ENCODE data around the gene ATP8B2.
"Not testable (repeated sequence)": the region's sequence is repeated elsewhere in the genome, so short reads cannot be mapped to it uniquely, and the experiment has no call there.

Gene ATP8B2

DNA sequence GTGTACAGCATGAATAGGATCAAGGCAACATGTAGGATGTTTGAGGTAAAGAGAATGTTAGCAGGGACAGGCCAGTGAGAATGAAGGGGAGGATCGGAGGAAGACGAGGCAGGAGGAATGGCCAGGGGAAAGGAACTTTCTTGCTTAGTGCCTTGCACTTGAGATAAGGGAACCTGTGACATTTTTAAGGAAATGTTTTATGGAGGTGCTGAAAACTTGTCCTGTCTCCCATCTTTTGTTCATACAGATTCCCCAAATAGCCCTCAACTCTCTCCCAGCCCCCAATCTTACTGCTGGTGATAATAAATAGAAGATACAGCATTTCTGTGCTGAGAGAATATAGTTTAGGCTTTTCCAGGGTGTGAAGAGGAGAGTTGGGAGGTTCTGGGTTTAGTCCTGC is 13.6 kb downstream of the ATP8B2 start:
- TF ChIP-seq, protein P1, sequence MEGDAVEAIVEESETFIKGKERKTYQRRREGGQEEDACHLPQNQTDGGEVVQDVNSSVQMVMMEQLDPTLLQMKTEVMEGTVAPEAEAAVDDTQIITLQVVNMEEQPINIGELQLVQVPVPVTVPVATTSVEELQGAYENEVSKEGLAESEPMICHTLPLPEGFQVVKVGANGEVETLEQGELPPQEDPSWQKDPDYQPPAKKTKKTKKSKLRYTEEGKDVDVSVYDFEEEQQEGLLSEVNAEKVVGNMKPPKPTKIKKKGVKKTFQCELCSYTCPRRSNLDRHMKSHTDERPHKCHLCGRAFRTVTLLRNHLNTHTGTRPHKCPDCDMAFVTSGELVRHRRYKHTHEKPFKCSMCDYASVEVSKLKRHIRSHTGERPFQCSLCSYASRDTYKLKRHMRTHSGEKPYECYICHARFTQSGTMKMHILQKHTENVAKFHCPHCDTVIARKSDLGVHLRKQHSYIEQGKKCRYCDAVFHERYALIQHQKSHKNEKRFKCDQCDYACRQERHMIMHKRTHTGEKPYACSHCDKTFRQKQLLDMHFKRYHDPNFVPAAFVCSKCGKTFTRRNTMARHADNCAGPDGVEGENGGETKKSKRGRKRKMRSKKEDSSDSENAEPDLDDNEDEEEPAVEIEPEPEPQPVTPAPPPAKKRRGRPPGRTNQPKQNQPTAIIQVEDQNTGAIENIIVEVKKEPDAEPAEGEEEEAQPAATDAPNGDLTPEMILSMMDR (IDR thresholded peaks at IDR 0.05; ENCODE audit: poor library complexity, severe bottlenecking): no peak
- ATAC-seq (ENCODE audit: low read depth) (no peak), DNase-seq (ENCODE audit: low spot score) (no peak)
- no peaks in the 10 kb centered on the region for H3K4me1 ChIP-seq (ENCODE audit: insufficient read depth, poor library complexity, severe bottlenecking)
- H3K4me3 ChIP-seq (ENCODE audit: severe bottlenecking): no peak overlapping the region
- H3K27me3 ChIP-seq (ENCODE audit: insufficient read depth, poor library complexity, severe bottlenecking): no peaks in the 10 kb centered on the region
- H3K9me3 ChIP-seq (ENCODE audit: severe bottlenecking): no peaks in the 10 kb centered on the region
- H3K27ac ChIP-seq (ENCODE audit: poor library complexity, severe bottlenecking): no peak overlapping the region
- H3K36me3 ChIP-seq (ENCODE audit: low read depth): peaks cover 65% of the 10 kb centered on the region

DNA sequence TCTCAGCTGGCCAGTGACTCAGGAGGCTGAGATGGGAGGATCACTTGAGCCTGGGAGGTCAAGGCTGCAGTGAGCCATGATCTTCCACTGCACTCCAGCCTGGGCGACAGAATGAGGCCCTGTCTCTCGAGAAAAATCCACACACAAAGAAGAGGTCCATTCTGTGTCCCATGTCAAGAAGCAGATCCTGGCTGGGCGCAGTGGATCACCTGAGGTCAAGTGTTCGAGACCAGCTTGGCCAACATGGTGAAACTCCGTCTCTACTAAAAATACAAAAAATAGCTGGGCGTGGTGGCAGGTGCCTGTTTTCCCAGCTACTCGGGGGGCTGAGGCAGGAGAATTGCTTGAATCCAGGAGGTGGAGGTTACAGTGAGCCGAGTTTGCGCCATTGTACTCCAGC is 16.0 kb downstream of the ATP8B2 start:
- not testable (repeated sequence) for H3K4me3 ChIP-seq (ENCODE audit: severe bottlenecking); H3K27me3 ChIP-seq (ENCODE audit: insufficient read depth, poor library complexity, severe bottlenecking); H3K27ac ChIP-seq (ENCODE audit: poor library complexity, severe bottlenecking); H3K9me3 ChIP-seq (ENCODE audit: severe bottlenecking); H3K4me1 ChIP-seq (ENCODE audit: insufficient read depth, poor library complexity, severe bottlenecking); DNase-seq (ENCODE audit: low spot score); ATAC-seq (ENCODE audit: low read depth)
- peaks cover 71% of the 10 kb centered on the region for H3K36me3 ChIP-seq (ENCODE audit: low read depth)

DNA sequence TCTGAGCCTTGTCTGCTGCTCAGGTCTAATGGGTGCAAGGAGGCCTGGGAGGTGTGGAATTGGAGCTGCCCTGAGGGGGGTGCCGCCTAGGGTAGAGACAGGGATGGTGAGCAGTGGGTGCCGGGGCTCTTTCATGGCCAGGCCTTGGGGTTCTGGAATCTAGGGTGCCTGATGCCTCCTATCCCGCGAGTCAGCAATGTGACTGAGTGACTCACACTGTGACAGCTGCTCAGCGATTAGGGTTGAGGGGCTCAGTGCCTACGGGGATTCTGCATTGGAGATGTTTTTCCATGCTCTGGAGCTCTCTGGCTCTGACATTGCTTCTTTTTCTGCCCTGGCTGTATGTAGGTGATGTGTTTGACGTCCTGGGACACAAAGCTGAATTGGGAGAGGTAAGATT is 16.8 kb downstream of the ATP8B2 start:
- Histone ChIP-seq H3K4me3 (ENCODE audit: severe bottlenecking) (no peak overlapping the region), H3K36me3 (ENCODE audit: low read depth) (peaks cover 77% of the 10 kb centered on the region), H3K9me3 (ENCODE audit: severe bottlenecking) (no peaks in the 10 kb centered on the region), H3K27ac (ENCODE audit: poor library complexity, severe bottlenecking) (no peak overlapping the region), H3K4me1 (ENCODE audit: insufficient read depth, poor library complexity, severe bottlenecking) (no peaks in the 10 kb centered on the region), H3K27me3 (ENCODE audit: insufficient read depth, poor library complexity, severe bottlenecking) (no peaks in the 10 kb centered on the region)
- TF ChIP-seq, protein P1 (IDR thresholded peaks at IDR 0.05; ENCODE audit: poor library complexity, severe bottlenecking): no peak
- DNase-seq (ENCODE audit: low spot score) (no peak), ATAC-seq (ENCODE audit: low read depth) (no peak)

DNA sequence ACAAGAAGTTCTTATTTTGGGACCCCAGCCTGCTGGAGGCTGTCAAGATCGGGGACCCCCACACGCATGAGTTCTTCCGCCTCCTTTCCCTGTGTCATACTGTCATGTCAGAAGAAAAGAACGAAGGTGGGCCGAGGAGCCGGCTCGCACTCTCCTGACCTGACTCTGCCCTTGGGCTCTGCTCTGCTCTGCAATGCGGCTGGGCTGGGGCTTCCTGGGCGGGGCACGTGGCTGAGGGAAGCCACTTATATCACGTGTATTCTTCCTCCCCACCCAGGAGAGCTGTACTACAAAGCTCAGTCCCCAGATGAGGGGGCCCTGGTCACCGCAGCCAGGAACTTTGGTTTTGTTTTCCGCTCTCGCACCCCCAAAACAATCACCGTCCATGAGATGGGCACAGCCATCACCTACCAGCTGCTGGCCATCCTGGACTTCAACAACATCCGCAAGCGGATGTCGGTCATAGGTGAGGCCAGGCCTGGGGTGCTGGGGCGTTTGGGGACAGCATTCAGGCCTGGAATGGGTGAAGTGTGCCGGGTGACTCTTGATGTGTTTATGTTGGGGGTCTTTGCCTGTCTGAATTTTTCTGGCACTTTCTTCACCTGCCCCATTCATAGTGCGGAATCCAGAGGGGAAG is 17.6 kb downstream of the ATP8B2 start:
- TF ChIP-seq, protein P1 (IDR thresholded peaks at IDR 0.05; ENCODE audit: poor library complexity, severe bottlenecking): no peak
- DNase-seq (ENCODE audit: low spot score) (no peak), ATAC-seq (ENCODE audit: low read depth) (no peak)
- peaks cover 75% of the 10 kb centered on the region for H3K36me3 ChIP-seq (ENCODE audit: low read depth)
- H3K27ac ChIP-seq (ENCODE audit: poor library complexity, severe bottlenecking): no peak overlapping the region
- H3K27me3 ChIP-seq (ENCODE audit: insufficient read depth, poor library complexity, severe bottlenecking): no peaks in the 10 kb centered on the region
- H3K4me1 ChIP-seq (ENCODE audit: insufficient read depth, poor library complexity, severe bottlenecking): no peaks in the 10 kb centered on the region
- no peaks in the 10 kb centered on the region for H3K9me3 ChIP-seq (ENCODE audit: severe bottlenecking)
- no peak overlapping the region for H3K4me3 ChIP-seq (ENCODE audit: severe bottlenecking)

DNA sequence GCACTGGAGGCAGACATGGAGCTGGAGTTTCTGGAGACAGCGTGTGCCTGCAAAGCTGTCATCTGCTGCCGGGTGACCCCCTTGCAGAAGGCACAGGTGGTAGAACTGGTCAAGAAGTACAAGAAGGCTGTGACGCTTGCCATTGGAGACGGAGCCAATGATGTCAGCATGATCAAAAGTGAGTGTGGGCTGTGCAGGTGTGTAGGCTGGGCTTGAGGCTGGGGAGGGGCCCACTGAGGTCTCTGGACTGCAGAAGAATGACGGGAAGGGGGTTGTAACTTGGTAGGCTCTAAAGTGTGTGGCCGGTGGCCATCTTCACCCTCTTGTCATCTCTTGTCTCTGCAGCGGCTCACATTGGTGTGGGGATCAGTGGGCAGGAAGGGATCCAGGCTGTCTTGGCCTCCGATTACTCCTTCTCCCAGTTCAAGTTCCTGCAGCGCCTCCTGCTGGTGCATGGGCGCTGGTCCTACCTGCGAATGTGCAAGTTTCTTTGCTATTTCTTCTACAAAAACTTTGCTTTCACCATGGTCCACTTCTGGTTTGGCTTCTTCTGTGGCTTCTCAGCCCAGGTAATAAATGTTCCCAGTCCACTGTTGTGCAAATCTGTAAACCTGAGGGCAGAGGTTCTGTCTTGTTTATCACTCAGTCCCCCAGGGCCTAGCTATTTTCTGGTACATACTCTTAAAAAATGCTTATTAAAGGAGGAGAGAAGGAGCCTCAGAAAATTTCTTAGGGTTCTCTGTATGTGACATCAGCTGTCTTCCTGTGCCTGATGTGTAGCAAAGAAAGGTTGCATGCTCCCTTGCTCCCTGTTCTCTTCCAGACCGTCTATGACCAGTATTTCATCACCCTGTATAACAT is 19.9 kb downstream of the ATP8B2 start:
- TF ChIP-seq, protein P1 (IDR thresholded peaks at IDR 0.05; ENCODE audit: poor library complexity, severe bottlenecking): peak; percentile 49
- no peaks in the 10 kb centered on the region for H3K4me1 ChIP-seq (ENCODE audit: insufficient read depth, poor library complexity, severe bottlenecking)
- no peaks in the 10 kb centered on the region for H3K9me3 ChIP-seq (ENCODE audit: severe bottlenecking)
- no peak overlapping the region for H3K27ac ChIP-seq (ENCODE audit: poor library complexity, severe bottlenecking)
- DNase-seq (ENCODE audit: low spot score) (no peak), ATAC-seq (ENCODE audit: low read depth) (no peak)
- H3K27me3 ChIP-seq (ENCODE audit: insufficient read depth, poor library complexity, severe bottlenecking): no peaks in the 10 kb centered on the region
- no peak overlapping the region for H3K4me3 ChIP-seq (ENCODE audit: severe bottlenecking)
- H3K36me3 ChIP-seq (ENCODE audit: low read depth): peaks cover 58% of the 10 kb centered on the region
